Right atrium auricular region (tissue), 2 donors: Measurements from ENCODE around the gene MAN1B1. TPM values are rescaled to one million over a fixed set of nuclear protein-coding genes. Genes with fewer than 3 reads are reported as not detected.
"Not testable (repeated sequence)": the region's sequence is repeated elsewhere in the genome, so short reads cannot be mapped to it uniquely, and the experiment has no call there.

Source experiments
- DNase-seq: peaks from one replicate; pipeline ENCODE4 v3.0.0-alpha.2; 2019; ENCODE audit warnings: low spot score
- H3K27ac ChIP-seq, 2 donors: fragments of 200-600 bp; sonication (generic); 1 replicate in 1 of 2; 2 replicates in 1 of 2; pipeline ENCODE4 v1.5.1; 2016 to 2019
- H3K27me3 ChIP-seq, 2 donors: fragments of 200-600 bp; sonication (generic); one replicate each; pipeline versions ENCODE4 v1.5.1 to v1.6.0; 2017 to 2019
- H3K36me3 ChIP-seq: fragments of 200-600 bp; sonication (generic); one replicate; pipeline ENCODE4 v1.5.1; 2016
- H3K4me1 ChIP-seq, 2 donors: fragments of 200-600 bp; sonication (generic); one replicate each; pipeline versions ENCODE4 v1.5.1 to v1.6.0; 2017 to 2019
- H3K4me3 ChIP-seq, 2 donors: fragments of 200-600 bp; sonication (generic); 1 replicate in 1 of 2; 2 replicates in 1 of 2; pipeline ENCODE4 v1.5.1; 2017 to 2019; ENCODE audit warnings: mild to moderate bottlenecking in 1 of 2, moderate library complexity in 1 of 2
- H3K9me3 ChIP-seq, 2 donors: fragments of 200-600 bp; sonication (generic); one replicate each; pipeline ENCODE4 v1.5.1; 2019
- total RNA-seq, 2 donors: library from RNA; depleted of rRNA; stranded (reverse); fragments of >200 nt; gene quantifications; one replicate each; pipeline ENCODE4 v1.1.0, GENCODE V29; 2016
- TF ChIP-seq, protein P1 (sequence below), 2 donors: fragments of 200-600 bp; sonication (generic); IDR thresholded peaks; one replicate each; pipeline ENCODE4 v1.5.1; 2019; ENCODE audit warnings: antibody characterized with exemption in 2 of 2

The MAN1B1 gene
- total RNA-seq, 2 donors from 2014 or later = 20.9 to 26.8 TPM

DNA sequence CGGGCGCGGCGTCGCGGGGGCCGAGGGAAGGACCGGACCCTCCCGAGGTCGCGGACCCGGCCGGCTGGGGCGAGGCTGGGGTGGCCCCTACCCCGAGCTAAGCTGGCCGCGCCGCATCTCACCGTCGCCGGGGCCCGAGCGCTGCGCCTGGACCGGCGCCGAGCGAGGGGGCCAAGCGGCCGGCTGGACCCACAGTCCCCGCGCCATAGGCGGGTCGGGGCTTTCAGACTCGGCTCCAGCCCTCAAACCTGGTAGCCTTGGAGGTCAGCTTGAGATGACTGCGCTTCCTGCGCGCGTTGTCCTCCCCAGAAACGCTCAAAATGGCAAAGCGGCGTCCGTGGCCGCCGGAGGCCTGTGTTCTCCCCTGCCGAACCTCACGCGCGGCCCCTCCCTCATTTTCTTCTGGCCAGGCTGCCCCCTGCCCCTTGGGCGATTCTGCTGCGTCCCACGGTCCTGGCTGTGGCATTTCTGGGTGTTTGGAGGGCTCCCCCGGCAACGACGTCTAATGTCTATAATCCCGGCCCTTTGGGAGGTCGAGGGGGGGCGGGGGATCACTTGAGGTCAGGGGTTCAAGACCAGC lies 43.5 kb downstream of the MAN1B1 start:
- H3K4me1 ChIP-seq = peaks cover 0 to 33% of the 10 kb centered on the region in 2 donors
- DNase-seq = no peak
- H3K4me3 ChIP-seq = peak overlapping the region; percentile 75 to 80
- TF ChIP-seq, protein P1, sequence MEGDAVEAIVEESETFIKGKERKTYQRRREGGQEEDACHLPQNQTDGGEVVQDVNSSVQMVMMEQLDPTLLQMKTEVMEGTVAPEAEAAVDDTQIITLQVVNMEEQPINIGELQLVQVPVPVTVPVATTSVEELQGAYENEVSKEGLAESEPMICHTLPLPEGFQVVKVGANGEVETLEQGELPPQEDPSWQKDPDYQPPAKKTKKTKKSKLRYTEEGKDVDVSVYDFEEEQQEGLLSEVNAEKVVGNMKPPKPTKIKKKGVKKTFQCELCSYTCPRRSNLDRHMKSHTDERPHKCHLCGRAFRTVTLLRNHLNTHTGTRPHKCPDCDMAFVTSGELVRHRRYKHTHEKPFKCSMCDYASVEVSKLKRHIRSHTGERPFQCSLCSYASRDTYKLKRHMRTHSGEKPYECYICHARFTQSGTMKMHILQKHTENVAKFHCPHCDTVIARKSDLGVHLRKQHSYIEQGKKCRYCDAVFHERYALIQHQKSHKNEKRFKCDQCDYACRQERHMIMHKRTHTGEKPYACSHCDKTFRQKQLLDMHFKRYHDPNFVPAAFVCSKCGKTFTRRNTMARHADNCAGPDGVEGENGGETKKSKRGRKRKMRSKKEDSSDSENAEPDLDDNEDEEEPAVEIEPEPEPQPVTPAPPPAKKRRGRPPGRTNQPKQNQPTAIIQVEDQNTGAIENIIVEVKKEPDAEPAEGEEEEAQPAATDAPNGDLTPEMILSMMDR (IDR thresholded peaks at IDR 0.05) = no peak
- peak overlapping the region; percentile 72 to 77 for H3K27ac ChIP-seq
- H3K9me3 ChIP-seq = peaks cover 0 to 13% of the 10 kb centered on the region in 2 donors
- no peaks in the 10 kb centered on the region for H3K27me3 ChIP-seq
- no peaks in the 10 kb centered on the region for H3K36me3 ChIP-seq

DNA sequence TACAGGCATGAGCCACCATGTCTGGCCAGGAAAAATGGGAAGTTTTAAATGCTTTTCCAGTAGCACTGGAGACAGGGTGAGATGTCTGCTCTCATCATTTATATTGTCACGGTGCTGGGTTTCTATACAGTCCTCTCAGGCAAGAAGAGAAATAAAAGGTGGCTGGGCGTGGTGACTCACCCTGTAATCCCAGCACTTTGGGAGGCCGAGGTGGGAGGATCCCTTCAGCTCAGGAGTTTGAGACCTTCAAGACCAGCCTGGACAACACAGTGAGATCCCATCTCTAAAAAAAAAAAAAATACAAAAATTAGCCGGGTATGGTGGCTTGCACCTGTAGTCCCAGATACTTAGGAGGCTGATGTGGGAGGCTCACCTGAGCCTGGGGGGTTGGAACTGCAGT lies 47.4 kb downstream of the MAN1B1 start:
- no peak overlapping the region for H3K27ac ChIP-seq
- peaks cover 11 to 12% of the 10 kb centered on the region in 2 donors for H3K27me3 ChIP-seq
- peaks cover 0 to 13% of the 10 kb centered on the region in 2 donors for H3K9me3 ChIP-seq
- H3K4me1 ChIP-seq = peaks cover 0 to 15% of the 10 kb centered on the region in 2 donors
- no peak overlapping the region for H3K4me3 ChIP-seq
- H3K36me3 ChIP-seq = no peaks in the 10 kb centered on the region
- TF ChIP-seq, protein P1 (IDR thresholded peaks at IDR 0.05) = no peak
- DNase-seq = no peak

DNA sequence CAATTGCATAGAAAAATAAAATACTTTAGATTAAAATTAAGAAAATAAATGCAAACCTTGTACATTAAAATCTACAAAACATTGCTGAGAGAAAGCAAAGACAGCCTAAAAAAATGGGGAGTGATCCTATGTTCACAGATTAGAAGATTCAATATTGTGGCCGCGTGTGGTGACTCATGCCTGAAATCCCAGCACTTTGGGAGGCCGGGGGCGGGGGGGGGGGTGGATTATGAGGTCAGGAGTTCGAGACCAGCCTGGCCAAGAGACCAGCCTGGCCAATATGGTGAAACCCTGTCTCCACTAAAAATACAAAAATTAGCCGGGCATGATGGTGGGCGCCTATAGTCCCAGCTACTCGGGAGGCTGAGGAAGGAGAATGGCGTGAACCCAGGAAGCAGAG lies 48.4 kb downstream of the MAN1B1 start:
- not testable (repeated sequence) for H3K27ac ChIP-seq, H3K36me3 ChIP-seq, H3K4me3 ChIP-seq, DNase-seq, H3K9me3 ChIP-seq
- H3K27me3 ChIP-seq = peaks cover 12 to 15% of the 10 kb centered on the region in 2 donors
- peaks cover 0 to 11% of the 10 kb centered on the region in 2 donors for H3K4me1 ChIP-seq

DNA sequence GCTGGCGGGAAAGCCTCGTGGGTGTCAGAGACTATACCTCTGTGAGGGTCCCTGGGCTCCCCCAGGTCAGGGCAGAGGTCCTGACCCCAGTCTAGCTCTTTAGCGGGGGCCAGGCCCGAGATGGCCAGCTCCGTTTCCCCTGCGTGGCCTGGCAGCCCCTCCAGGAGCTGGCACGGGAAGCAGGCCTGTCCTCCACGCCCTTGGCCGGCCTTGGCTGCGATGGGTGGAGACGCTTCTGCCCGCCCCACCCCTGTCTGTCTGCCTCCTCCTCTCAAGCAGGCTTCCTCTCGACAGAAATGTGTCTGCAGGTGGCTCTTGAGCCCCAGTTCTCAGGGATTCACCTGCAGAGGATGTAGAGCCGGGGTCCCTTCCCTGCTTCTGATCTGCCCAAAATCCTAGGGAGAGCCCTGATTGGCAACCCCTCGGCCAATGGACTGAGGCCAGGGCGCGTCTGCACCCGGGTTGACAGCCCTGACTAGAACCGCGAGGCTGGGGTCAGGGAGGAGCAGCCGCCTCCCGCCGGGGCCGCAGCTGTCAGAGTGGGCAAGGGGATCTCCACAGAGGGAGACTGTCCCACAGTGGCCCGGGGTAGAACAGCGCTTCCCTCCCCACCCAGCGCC lies 49.6 kb downstream of the MAN1B1 start:
- no peak for DNase-seq
- Histone ChIP-seq H3K4me1 (peaks cover 0 to 8% of the 10 kb centered on the region in 2 donors), H3K4me3 (no peak overlapping the region), H3K9me3 (no peaks in the 10 kb centered on the region), H3K27me3 (peaks cover 12 to 15% of the 10 kb centered on the region in 2 donors), H3K27ac (no peak overlapping the region), H3K36me3 (no peaks in the 10 kb centered on the region)
- TF ChIP-seq, protein P1 (IDR thresholded peaks at IDR 0.05) = no peak

DNA sequence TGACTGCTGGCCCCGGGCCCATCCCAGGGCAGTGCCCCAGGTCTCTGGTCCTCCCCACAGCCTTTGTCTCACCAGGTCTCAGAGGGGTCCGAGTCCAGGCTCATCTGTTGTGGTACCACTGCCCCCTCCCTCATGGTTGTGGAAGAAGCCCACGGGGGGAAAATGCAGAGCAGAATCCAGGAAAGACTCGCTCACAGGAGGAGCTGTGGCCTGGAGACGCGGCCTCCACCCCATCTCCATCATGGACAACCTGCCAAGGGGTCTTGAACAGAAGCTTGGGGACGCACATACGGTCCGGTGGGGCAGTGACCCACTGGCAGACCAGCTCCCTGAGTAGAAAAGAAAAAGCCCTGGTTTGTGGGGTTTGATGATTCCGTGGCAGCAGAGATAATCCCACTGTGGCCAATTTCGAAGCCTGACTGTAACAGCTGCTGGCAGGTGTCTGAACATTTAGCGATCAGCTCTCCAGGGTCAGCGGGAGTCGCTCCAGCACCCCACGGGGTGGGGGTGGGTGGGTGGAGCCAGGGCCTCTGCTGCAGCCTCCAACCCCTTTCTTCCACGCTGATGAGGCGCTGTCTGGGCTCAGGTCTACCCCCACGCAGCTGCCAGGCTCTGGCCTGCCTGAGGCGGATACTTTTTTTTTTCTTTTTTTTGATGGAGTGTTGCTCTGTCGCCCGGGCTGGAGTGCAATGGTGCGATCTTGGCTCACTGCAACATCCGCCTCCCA lies 50.3 kb downstream of the MAN1B1 start:
- Histone ChIP-seq H3K27ac (no peak overlapping the region), H3K9me3 (no peaks in the 10 kb centered on the region), H3K4me1 (peaks cover 0 to 8% of the 10 kb centered on the region in 2 donors), H3K36me3 (no peaks in the 10 kb centered on the region), H3K27me3 (peaks cover 12 to 15% of the 10 kb centered on the region in 2 donors), H3K4me3 (no peak overlapping the region)
- DNase-seq = no peak
- TF ChIP-seq, protein P1 (IDR thresholded peaks at IDR 0.05) = no peak

DNA sequence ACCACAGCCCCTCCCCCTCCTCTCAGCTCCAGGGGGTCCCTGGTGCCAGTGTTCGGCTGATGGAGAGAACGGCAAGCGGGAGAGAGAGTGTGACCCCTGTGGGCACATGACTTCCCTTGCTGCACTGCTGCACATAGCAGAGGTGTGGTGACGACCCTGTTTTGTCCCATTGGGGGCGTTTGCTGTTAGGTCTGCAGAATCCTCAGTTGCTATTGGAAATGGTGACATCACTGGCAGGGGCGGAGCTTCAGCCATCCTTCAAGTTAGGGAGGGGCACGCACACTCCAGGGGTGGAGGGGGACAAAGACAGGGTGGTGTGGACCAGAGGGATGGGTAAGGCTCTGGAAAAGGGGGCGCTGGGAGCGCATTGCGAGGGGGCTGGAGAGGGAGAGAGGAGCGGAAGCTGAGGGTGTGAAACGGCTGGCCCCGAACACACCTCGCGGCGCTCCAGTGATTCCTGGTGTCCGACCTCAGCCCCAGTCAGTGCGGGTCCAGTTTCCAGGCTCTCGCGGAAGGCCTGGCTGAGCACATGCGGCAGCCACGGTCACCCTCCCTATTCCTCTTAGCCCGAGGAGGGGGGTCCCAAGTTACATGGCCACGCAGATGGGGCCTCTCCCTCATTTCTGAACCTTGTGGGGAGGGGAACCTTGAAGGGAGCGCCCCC lies 51.4 kb downstream of the MAN1B1 start:
- Histone ChIP-seq H3K4me1 (peaks cover 0 to 8% of the 10 kb centered on the region in 2 donors), H3K4me3 (no peak overlapping the region), H3K27me3 (peaks cover 12 to 15% of the 10 kb centered on the region in 2 donors), H3K36me3 (no peaks in the 10 kb centered on the region), H3K9me3 (no peaks in the 10 kb centered on the region), H3K27ac (no peak overlapping the region)
- TF ChIP-seq, protein P1 (IDR thresholded peaks at IDR 0.05) = no peak
- DNase-seq = no peak
